Measurements from ENCODE around the gene SLC66A1.

GRCh38 chr1:19360016-19360415 is 47.9 kb downstream of the SLC66A1 start:
- TF ChIP-seq POLR2A (IDR thresholded peaks at IDR 0.05) (no peak), CTCF (IDR thresholded peaks at IDR 0.05) (no peak)
